ENCODE data around the gene TIMELESS.
"Not testable (repeated sequence)": the region's sequence is repeated elsewhere in the genome, so short reads cannot be mapped to it uniquely, and the experiment has no call there.

TIMELESS gene

DNA sequence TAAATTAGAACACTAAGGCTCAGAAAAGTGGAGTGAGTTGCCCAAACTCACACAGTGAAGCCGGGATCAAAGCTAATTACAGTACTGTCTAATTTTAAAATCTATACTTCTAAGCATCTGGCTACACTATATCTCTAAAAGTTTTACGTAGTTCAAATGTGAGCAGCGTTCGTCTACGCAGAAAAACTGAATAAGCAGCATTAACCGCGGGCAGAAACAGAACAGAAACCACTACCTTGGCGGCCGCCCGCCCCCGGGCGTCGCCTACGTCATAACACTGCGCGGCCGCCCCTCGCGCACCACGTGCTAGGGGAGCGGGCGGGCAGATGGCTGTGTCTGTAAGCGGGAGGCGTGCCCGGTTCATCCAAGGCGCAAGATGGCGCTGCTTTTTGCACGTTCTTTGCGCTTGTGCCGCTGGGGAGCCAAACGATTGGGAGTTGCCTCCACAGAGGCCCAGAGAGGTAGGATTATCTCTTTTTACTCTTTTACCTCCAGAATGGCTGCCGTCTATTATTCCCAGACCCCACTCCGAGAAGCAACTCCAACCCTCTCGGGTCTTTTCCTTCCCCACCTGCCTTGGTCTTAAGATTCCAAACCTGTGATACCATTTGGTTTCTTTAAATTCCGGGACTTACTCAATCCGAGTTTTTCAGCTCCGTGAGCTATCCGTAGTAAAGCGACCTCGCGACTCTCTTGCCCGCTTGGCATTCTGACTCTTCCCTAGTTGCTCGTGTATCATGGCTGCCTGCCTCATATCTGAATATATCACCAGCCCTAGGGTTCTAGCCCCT, 19.2 kb upstream of the TIMELESS start, which contains the start of gene SPRYD4:
Gene SPRYD4, plus strand, starts transcription at position 363 of the 791 bp plus-strand sequence. Its CDS starts 14 bp downstream, at position 377.
- DNase-seq = peak; percentile 67

- DNase-seq = no peak
Observed at GRCh38 chr12:56462565-56462964, 13.3 kb upstream of the TIMELESS start.

- no peak for DNase-seq
Observed at GRCh38 chr12:56461235-56462159, 12.3 kb upstream of the TIMELESS start.

GRCh38 chr12:56457817-56458216, 8.6 kb upstream of the TIMELESS start:
- no peak for DNase-seq

DNA sequence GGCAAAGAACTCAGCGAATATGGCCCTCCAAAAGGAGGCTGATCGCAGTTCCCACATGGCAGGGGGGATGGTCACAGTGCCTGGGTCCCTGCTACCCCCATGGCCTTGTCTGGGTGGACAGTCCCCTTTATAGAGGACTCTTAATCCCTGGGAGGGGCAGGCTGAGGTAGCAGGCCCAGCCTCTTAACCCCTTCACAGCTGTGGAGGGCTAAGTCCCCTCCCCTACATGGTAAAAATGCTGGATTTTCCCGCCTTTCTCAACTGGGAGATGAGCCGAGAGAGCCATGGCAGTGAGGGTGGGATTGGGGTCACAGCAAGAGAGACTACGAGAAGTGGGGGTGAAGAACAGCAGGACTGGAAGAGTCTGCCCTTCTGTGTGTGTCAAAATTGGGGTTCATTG, 5.3 kb upstream of the TIMELESS start, which contains the start of gene MIP:
Gene MIP, minus strand, starts transcription at position 101 of the 400 bp plus-strand sequence. Its CDS starts 44 bp downstream, at position 57.
- no peak for DNase-seq

DNA sequence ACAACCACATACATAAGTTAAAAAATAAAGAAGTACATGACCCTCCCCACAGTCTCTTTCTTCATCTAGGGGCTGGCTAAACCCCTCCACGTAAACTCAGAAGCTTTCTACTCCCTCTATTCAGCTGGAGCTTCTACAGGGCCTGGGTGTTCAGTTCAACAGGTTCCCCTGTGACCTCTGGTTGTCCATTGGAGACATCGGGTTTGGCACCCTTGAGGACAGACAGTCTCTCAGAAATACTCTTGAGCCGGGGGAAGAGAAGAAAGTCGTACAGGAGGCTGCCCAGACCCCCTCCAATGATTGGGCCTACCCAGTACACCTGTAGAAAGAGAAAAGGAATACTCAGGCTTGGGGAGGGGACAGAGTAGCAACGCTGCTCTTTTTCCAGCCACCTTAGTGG, 1.9 kb upstream of the TIMELESS start:
- no peak for DNase-seq

GRCh38 chr12:56450241-56450640, 1.0 kb upstream of the TIMELESS start:
- DNase-seq = no peak

GRCh38 chr12:56449622-56449984, 377 bp upstream of the TIMELESS start:
- no peak for DNase-seq

GRCh38 chr12:56443208-56443607, 6.0 kb downstream of the TIMELESS start:
- not testable (repeated sequence) for DNase-seq

DNA sequence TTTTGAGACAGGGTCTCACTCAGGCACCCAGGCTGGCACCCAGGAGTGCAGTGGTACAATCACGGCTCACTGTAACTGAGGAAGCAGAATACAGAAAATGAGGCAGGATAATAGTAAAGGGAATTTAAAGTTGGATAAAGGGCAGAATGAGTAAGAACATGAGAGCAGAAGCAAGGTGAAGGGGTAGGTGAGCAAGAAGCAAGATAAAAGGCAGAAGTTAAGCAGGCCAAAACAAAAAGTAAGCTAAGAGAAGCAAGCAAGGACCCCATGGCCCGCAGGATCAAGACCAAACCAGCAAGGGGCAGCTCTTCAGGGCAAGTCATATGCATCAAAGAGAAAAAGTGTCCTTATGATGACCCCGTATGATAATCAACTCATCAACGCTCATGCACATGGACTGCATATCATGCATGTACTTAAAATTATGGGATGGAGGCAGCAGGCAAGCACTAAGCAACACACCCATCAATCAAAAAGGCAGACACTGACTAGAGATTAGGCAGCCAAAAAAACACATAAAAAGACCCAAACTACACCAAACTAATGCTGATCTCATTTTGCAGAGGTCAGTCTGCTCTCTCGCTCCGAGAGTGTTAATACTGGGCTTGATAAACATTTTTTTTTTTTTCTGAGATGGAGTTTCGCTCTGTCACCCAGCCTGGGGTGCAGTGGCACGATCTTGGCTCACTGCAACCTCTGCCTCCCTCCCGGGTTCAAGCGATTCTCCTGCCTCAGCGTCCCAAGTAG, 11.6 kb downstream of the TIMELESS start:
- no peak for DNase-seq

GRCh38 chr12:56434828-56435227, 14.4 kb downstream of the TIMELESS start:
- DNase-seq = no peak

GRCh38 chr12:56431850-56432249, 17.4 kb downstream of the TIMELESS start:
- no peak for DNase-seq

GRCh38 chr12:56431288-56431687, 17.9 kb downstream of the TIMELESS start:
- DNase-seq = no peak

DNA sequence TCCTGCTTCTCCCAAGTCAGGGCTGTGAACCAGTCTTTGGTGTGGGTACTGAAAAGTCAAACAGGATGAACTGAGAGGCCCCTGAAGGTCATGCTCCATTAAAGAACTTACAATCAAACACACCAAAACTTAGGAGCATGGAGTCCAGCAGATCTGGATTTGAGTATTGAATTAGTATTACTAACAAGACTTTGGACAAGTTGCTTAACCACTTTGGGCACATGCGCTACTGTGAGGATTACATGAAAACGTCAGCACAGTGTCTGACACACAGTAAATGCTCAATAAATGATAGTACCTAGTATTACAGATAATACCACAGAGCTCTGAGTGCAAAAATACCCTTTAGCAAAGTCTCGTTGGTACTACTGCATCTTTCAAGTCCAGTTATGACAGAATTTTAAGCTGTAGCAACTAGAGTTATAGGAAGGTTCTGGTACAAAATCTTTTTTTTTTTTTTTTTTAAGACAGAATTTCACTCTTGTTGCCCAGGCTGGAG, 23.2 kb downstream of the TIMELESS start:
- DNase-seq = no peak

- DNase-seq = no peak
Observed at GRCh38 chr12:56425193-56425592, 24.0 kb downstream of the TIMELESS start.

DNA sequence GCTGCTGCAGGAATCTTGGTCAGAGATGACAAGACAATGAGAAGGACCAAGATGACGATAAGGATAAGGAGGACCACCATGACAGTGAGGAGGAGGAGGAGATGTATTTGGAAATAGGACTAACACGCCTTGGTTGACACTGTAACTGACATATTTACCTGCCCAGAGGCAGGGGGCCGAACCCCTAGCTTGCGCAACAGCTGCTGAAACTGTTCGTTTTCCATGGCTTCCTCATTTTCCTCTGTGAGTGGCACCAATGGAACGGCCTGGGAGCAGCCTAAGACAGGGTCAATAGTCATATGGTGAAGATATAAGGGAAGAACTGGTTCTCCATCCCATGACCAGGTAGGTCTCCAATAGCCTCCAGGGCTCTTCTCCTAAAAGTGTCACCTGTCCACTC, 28.8 kb downstream of the TIMELESS start:
- no peak for DNase-seq

DNA sequence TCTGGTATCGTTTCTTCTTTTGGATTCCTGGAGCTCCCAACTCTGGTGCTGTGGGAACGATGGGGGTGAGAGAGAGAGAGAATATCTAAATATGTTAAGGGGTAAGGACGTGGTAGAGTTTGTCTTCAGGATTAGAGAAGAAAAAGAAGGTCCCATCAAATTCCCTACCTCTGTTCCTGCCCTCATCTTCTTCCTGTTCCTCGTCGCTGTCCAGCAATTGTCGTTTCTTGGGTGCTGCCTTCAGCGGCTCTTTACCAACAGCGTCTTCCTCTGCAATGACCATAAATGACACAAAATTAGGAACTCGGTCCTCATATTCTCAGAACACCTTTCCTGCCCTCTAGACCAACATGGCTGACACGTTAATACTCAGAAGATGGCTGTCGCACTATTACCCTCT, 31.5 kb downstream of the TIMELESS start:
- no peak for DNase-seq

DNA sequence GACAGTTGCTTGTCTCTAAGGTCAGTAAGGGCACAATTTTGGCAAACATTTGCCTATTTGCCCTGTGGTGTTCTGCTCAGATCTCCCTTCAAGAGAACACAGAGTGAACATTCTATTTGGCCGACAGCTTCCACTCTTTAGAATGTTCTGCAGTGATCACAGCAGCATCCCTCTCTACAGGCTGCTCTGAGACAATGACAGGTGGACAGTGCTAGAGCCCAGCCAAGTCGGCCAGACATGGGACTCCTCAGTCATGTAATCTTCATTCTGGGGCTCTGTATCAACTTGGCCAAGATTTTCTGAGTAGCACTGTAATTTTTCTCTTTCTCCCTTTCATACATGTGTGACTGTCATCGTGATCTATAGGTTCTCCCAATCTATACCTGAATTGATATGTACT, 34.8 kb downstream of the TIMELESS start:
- DNase-seq = no peak

DNA sequence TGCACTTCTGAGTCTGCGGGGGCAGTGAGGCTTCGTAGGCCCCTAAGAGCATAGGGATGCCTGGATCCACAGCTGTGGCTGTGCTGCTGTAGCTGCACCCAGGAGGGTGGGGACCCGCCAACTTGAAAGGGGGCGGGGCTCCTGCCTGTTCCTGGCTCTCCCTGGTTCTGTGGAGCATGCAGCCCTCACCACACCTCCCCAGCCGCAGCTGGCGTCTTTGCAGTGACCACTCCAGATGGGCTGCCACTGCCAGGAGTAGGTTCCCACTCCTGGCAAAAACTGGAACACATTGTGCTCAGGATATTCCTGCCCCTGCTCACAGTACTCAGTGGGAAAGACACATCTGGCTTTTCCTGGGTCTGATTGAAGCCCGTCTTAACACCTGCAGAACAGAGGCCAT, 35.8 kb downstream of the TIMELESS start:
- no peak for DNase-seq

DNA sequence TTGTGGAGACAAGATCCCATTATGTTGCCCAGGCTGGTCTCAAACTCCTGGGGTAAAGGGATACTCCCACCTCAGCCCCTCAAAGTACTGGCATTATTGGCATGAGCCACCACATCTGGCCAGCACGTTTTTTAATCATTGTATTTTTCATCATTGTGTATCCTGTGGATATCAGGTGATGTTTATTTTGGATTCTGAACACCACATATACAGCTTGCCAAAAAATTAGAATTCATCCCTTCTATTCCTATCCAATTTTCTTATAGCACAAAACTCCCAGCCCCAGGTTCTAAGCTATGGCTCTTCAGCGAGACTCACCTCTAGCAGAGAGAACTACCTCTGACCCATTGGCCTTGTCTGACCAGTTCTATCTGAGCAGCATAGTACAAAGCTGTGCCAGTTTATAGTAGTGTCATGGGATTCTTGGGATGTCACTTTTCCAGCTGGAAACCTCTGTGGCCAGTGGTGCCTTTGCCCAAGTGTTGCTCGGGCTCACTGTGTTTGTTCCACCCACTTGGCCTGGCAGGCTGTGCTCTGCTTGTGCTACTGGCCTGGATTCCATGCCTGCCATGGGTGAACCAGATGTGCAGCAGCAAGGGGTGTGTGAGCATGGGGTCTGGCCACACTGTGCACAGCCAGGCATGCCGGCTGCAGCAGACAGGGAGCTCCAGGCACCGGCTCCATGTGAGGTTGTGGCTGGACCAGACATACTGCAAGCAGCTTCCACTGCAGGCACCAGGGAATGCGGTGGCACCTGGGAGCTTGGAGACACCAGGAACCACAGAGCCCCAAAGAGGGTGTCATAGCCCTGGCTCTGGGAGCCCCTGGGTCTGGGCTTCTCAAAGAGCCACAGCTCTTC, 37.2 kb downstream of the TIMELESS start:
- DNase-seq = no peak

DNA sequence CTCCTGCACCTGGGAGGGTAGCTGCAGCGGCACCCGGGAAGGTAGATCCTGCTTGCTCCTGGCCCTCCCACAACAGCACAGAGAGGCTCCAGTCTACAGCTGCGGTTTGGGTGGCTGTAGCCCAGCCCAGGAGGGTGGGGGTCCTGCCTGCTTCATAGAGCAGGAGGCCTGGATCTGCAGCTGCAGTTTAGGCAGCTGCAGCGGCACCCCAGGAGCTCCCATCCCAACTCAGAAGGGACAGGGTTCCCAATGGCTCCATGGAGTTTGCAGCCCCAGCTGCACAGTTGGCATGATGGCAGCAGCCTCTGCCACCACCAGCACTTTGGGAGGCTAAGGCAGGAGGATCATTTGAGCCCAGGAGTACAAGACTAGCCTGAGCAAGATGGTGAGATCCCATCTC, 38.5 kb downstream of the TIMELESS start:
- no peak for DNase-seq
